GM12891 (cell line): Measurements from ENCODE around the gene VWF.

ENCODE experiments used
- DNase-seq: peaks from one replicate; pipeline ENCODE4 v3.0.0; 2011; ENCODE audit warnings: low spot score; ENCODE audit not compliant: insufficient read length
- FAIRE-seq: peaks from 2 replicates; lab custom pipeline; 2011; peaks lifted over from hg19 to GRCh38; lab: Jason Lieb, UNC
- PAX5 ChIP-seq: IDR thresholded peaks from 2 replicates; pipeline ENCODE4 v1.6.1; 2011; ENCODE audit warnings: low read length, moderate library complexity, mild to moderate bottlenecking; ENCODE audit not compliant: insufficient read depth, severe bottlenecking
- POLR2A ChIP-seq: IDR thresholded peaks from 2 replicates; pipeline ENCODE4 v1.6.1; 2011; ENCODE audit warnings: low read depth, low read length, control low read depth
- POLR2AphosphoS5 ChIP-seq: IDR thresholded peaks from 2 replicates; pipeline ENCODE4 v1.6.1; 2011; ENCODE audit warnings: low read depth, low read length, control low read depth
- POU2F2 ChIP-seq: IDR thresholded peaks from 2 replicates; pipeline ENCODE4 v1.6.1; 2011; ENCODE audit warnings: low read depth, mild to moderate bottlenecking, control low read depth, low read length, moderate library complexity
- SPI1 ChIP-seq: IDR thresholded peaks from 2 replicates; pipeline ENCODE4 v1.6.1; 2011; ENCODE audit warnings: low read depth, low read length, control low read depth
- TAF1 ChIP-seq: IDR thresholded peaks from 2 replicates; pipeline ENCODE4 v1.6.1; 2011; ENCODE audit warnings: low read depth, low read length, control low read depth

VWF gene

GRCh38 chr12:6052940-6053329 lies 71.5 kb downstream of the VWF start:
- FAIRE-seq: no peak

GRCh38 chr12:6052206-6052939 lies 72.1 kb downstream of the VWF start:
- TF ChIP-seq PAX5 (no peak), POLR2A (no peak), TAF1 (no peak), POLR2AphosphoS5 (no peak), POU2F2 (no peak), SPI1 (no peak)

More at GRCh38 chr12:6052940-6053329, 71.5 kb downstream of the VWF start:
- DNase-seq: no peak
- TF ChIP-seq POU2F2 (no peak), POLR2A (no peak), PAX5 (no peak), TAF1 (no peak), POLR2AphosphoS5 (no peak), SPI1 (no peak)

GRCh38 chr12:6049992-6050391 lies 74.5 kb downstream of the VWF start:
- FAIRE-seq: no peak
- no peak for DNase-seq
- TF ChIP-seq TAF1 (no peak), POLR2A (no peak), SPI1 (no peak), POLR2AphosphoS5 (no peak), PAX5 (no peak), POU2F2 (no peak)

More at GRCh38 chr12:6052206-6052939, 72.1 kb downstream of the VWF start:
- FAIRE-seq: no peak
- no peak for DNase-seq

GRCh38 chr12:6049587-6049986 lies 74.9 kb downstream of the VWF start:
- TF ChIP-seq POLR2A (no peak), PAX5 (no peak), POU2F2 (no peak), POLR2AphosphoS5 (no peak), SPI1 (no peak), TAF1 (no peak)
- FAIRE-seq (no peak), DNase-seq (no peak)

- TF ChIP-seq PAX5 (no peak), POLR2AphosphoS5 (no peak), POLR2A (no peak), POU2F2 (no peak), TAF1 (no peak), SPI1 (no peak)
- FAIRE-seq (no peak), DNase-seq (no peak)
Observed at GRCh38 chr12:6047249-6048237, 76.9 kb downstream of the VWF start.

GRCh38 chr12:6046511-6047180 lies 77.8 kb downstream of the VWF start:
- no peak for DNase-seq
- no peak for FAIRE-seq
- TF ChIP-seq TAF1: no peak
- TF ChIP-seq POLR2A: no peak
- no peak for TF ChIP-seq SPI1
- no peak for TF ChIP-seq POU2F2

GRCh38 chr12:6045438-6045837 lies 79.0 kb downstream of the VWF start:
- DNase-seq: no peak
- FAIRE-seq: no peak
- TF ChIP-seq TAF1 (no peak), SPI1 (no peak), POU2F2 (no peak), POLR2AphosphoS5 (no peak), POLR2A (no peak), PAX5 (no peak)

- no peak for FAIRE-seq
- no peak for TF ChIP-seq SPI1
- TF ChIP-seq TAF1: no peak
- TF ChIP-seq POU2F2: no peak
- no peak for TF ChIP-seq POLR2A
- TF ChIP-seq PAX5: no peak
- no peak for TF ChIP-seq POLR2AphosphoS5
- no peak for DNase-seq
Observed at GRCh38 chr12:6044082-6044481, 80.4 kb downstream of the VWF start.

- FAIRE-seq (no peak), DNase-seq (no peak)
- TF ChIP-seq TAF1 (no peak), SPI1 (no peak), POLR2A (no peak), POU2F2 (no peak), PAX5 (no peak), POLR2AphosphoS5 (no peak)
Observed at GRCh38 chr12:6042446-6042845, 82.0 kb downstream of the VWF start.

- no peak for DNase-seq
- TF ChIP-seq TAF1 (no peak), SPI1 (no peak), POLR2A (no peak), POLR2AphosphoS5 (no peak), PAX5 (no peak), POU2F2 (no peak)
- no peak for FAIRE-seq
Observed at GRCh38 chr12:6041891-6042290, 82.6 kb downstream of the VWF start.
